Measurements from ENCODE around the gene ABR. TPM values are rescaled to one million over a fixed set of nuclear protein-coding genes. Genes with fewer than 3 reads are reported as not detected.

Gene ABR
- total and polyA plus RNA-seq, 2 of the 13 experiments (the other 11 are each of a cell fraction or from before 2014, with no cell fraction given), result 12.4 to 40.4 TPM

DNA sequence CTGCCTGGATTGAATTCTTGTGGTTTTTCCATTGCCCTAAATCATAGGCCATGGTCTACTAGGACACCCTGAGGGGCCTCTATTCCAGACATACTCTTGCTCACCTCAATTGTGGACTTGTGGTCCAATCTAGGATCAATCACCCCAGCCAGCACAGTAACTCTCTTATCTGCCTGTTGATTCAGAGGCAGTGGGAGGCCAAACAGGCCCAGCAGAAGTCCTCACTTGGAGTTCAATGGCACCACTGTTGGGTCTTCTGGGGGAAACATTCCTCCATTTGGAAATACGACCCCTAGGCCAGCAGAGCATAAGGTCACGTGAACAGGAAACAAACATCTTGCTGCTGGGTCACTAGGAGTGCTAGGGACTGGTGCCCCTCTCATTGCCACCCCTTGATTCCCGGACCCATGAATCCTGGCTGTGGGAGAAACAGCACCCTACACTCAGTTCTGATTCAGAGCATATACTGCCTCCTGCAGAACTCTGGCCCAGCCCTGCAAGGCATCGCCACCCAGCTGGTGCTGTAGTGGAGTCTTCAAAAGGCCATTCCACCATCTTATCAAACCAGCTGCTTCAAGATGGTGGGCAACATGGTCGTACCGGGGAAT, 193.4 kb downstream of the ABR start (continued):
- TF ChIP-seq ZNF207 (IDR thresholded peaks at IDR 0.05; ENCODE audit: borderline replicate concordance) (no peak), ZNF629 (CRISPR knock-in tag; conservative IDR thresholded peaks at IDR 0.05) (no peak), ZBTB7A (CRISPR knock-in tag; IDR thresholded peaks at IDR 0.05) (0 out of 2 replicates have a peak, but pooled peaks have one; percentile 20), ZNF143 (CRISPR knock-in tag; IDR thresholded peaks at IDR 0.05) (0 out of 2 replicates have a peak, but pooled peaks have one; percentile 13), ARHGAP35 (CRISPR knock-in tag; IDR thresholded peaks at IDR 0.05; ENCODE audit: borderline replicate concordance) (no peak), YY1 (IDR thresholded peaks at IDR 0.05; ENCODE audit: insufficient read depth, insufficient replicate concordance, low read depth, low read length) (no peak), ETV5 (CRISPR knock-in tag; IDR thresholded peaks at IDR 0.05; ENCODE audit: borderline replicate concordance) (peak; percentile 38; the same call in 1 of the 2 replicates), ZFYVE20 (CRISPR knock-in tag; IDR thresholded peaks at IDR 0.05; ENCODE audit: borderline replicate concordance, low read depth) (no peak), ZNF550 (CRISPR knock-in tag; IDR thresholded peaks at IDR 0.05; ENCODE audit: borderline replicate concordance) (no peak), ZFY (CRISPR knock-in tag; IDR thresholded peaks at IDR 0.05) (peak; percentile 56), GATAD2A (CRISPR knock-in tag; IDR thresholded peaks at IDR 0.05) (peak; percentile 40; the same call in 1 of the 2 replicates), ZNF883 (CRISPR knock-in tag; IDR thresholded peaks at IDR 0.05; ENCODE audit: not compliant biosample characterization) (no peak), NR1H2 (CRISPR knock-in tag; IDR thresholded peaks at IDR 0.05; ENCODE audit: borderline replicate concordance, low read depth) (no peak), ZNF274 (CRISPR knock-in tag; IDR thresholded peaks at IDR 0.05) (no peak), ZNF501 (CRISPR knock-in tag; IDR thresholded peaks at IDR 0.05) (no peak)
- TF ChIP-seq, protein P1, sequence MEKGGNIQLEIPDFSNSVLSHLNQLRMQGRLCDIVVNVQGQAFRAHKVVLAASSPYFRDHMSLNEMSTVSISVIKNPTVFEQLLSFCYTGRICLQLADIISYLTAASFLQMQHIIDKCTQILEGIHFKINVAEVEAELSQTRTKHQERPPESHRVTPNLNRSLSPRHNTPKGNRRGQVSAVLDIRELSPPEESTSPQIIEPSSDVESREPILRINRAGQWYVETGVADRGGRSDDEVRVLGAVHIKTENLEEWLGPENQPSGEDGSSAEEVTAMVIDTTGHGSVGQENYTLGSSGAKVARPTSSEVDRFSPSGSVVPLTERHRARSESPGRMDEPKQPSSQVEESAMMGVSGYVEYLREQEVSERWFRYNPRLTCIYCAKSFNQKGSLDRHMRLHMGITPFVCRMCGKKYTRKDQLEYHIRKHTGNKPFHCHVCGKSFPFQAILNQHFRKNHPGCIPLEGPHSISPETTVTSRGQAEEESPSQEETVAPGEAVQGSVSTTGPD (CRISPR knock-in tag; IDR thresholded peaks at IDR 0.05), result no peak
- TF ChIP-seq, protein P2, sequence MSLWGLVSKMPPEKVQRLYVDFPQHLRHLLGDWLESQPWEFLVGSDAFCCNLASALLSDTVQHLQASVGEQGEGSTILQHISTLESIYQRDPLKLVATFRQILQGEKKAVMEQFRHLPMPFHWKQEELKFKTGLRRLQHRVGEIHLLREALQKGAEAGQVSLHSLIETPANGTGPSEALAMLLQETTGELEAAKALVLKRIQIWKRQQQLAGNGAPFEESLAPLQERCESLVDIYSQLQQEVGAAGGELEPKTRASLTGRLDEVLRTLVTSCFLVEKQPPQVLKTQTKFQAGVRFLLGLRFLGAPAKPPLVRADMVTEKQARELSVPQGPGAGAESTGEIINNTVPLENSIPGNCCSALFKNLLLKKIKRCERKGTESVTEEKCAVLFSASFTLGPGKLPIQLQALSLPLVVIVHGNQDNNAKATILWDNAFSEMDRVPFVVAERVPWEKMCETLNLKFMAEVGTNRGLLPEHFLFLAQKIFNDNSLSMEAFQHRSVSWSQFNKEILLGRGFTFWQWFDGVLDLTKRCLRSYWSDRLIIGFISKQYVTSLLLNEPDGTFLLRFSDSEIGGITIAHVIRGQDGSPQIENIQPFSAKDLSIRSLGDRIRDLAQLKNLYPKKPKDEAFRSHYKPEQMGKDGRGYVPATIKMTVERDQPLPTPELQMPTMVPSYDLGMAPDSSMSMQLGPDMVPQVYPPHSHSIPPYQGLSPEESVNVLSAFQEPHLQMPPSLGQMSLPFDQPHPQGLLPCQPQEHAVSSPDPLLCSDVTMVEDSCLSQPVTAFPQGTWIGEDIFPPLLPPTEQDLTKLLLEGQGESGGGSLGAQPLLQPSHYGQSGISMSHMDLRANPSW (CRISPR knock-in tag; IDR thresholded peaks at IDR 0.05; ENCODE audit: borderline replicate concordance), result no peak
